ENCODE results near the gene PIWIL1.
A peak's percentile ranks its signal among the peaks of the same experiment; 100 is the strongest.

Gene PIWIL1

GRCh38 chr12:130382818-130383217 is 45.1 kb downstream of the PIWIL1 start:
- no peak for DNase-seq

GRCh38 chr12:130384234-130384633 is 46.5 kb downstream of the PIWIL1 start:
- DNase-seq: no peak

GRCh38 chr12:130385193-130385592 is 47.5 kb downstream of the PIWIL1 start:
- DNase-seq: no peak

- no peak for DNase-seq
Measured at GRCh38 chr12:130391186-130391585, 53.5 kb downstream of the PIWIL1 start.

GRCh38 chr12:130394906-130395305 is 57.2 kb downstream of the PIWIL1 start:
- DNase-seq: no peak

GRCh38 chr12:130396667-130397066 is 59.0 kb downstream of the PIWIL1 start:
- DNase-seq: no peak

- no peak for DNase-seq
Measured at GRCh38 chr12:130398100-130398848, 60.6 kb downstream of the PIWIL1 start.

- peak; percentile 8 for DNase-seq
Measured at GRCh38 chr12:130401703-130402102, 64.0 kb downstream of the PIWIL1 start.

GRCh38 chr12:130405332-130405731 is 67.6 kb downstream of the PIWIL1 start:
- DNase-seq: no peak

- no peak for DNase-seq
Measured at GRCh38 chr12:130412384-130412783, 74.7 kb downstream of the PIWIL1 start.

GRCh38 chr12:130413909-130414308 is 76.2 kb downstream of the PIWIL1 start:
- DNase-seq: no peak

- DNase-seq: no peak
Measured at GRCh38 chr12:130414381-130414780, 76.7 kb downstream of the PIWIL1 start.

- no peak for DNase-seq
Measured at GRCh38 chr12:130418251-130418650, 80.6 kb downstream of the PIWIL1 start.

- no peak for DNase-seq
Measured at GRCh38 chr12:130419116-130419515, 81.4 kb downstream of the PIWIL1 start.

GRCh38 chr12:130420071-130420470 is 82.4 kb downstream of the PIWIL1 start:
- no peak for DNase-seq

GRCh38 chr12:130421896-130422295 is 84.2 kb downstream of the PIWIL1 start:
- DNase-seq: no peak
